Mucosa of gallbladder (tissue), 1 donor: ENCODE measurements around the gene FOXN1. TPM values are rescaled to one million over a fixed set of nuclear protein-coding genes. Genes with fewer than 3 reads are reported as not detected.
"Not testable (repeated sequence)": the region's sequence is repeated elsewhere in the genome, so short reads cannot be mapped to it uniquely, and the experiment has no call there.

ENCODE experiments used
- DNase-seq: peaks from one replicate; pipeline ENCODE4 v3.0.0-alpha.2; 2020; ENCODE audit warnings: low spot score
- total RNA-seq: library from RNA; stranded (reverse); gene quantifications from one replicate; pipeline ENCODE4 v1.2.1, GENCODE V29; 2021
- donor health status: DM: no; HTN: no; CAD: no.

FOXN1 gene
- total RNA-seq, 1 donor from 2014 or later = 0.06 TPM

DNA sequence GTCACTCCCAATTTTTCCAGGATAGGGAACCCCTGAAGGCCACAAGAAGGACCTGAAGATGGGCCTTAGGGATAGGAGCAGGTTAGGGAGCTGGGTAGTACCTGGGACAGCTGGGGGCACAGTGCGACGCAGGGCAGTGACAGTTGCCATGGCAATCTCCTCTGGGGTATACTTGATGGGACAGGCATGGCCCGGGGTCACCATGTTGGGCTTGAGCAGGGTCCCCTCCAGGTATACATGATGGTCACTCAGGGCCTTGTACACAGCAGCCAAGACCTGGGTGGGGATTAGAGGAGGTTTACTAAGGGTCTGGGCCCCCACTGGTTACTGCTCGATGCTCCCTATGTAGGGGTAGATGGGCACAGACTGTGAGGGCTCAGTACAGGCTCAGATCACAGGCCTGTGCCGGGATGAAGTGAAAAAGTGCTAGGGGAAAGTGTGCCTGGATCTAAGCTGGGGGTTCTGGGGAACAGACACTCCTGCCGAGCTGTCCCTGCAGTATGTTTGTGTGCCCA lies 67.9 kb downstream of the FOXN1 start:
- DNase-seq = no peak

DNA sequence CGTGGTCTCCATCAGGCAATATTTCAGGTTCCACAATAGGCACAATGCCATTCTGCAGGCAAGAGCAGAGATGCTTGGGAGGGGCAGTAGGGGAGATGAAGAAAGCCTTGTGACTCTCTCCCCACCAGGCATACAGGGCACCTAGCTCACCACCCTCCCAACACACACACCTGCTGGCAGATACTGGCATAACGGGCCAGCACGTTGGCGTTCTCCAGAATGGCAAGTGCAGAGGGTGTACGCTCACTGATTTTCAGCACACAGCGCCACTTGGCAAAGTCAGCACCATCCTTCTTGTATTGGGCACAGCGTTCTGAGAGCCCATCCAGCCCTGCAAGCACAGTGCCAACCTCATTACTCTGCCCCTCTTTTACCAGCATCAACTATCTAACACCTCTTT lies 68.4 kb downstream of the FOXN1 start:
- DNase-seq = no peak

DNA sequence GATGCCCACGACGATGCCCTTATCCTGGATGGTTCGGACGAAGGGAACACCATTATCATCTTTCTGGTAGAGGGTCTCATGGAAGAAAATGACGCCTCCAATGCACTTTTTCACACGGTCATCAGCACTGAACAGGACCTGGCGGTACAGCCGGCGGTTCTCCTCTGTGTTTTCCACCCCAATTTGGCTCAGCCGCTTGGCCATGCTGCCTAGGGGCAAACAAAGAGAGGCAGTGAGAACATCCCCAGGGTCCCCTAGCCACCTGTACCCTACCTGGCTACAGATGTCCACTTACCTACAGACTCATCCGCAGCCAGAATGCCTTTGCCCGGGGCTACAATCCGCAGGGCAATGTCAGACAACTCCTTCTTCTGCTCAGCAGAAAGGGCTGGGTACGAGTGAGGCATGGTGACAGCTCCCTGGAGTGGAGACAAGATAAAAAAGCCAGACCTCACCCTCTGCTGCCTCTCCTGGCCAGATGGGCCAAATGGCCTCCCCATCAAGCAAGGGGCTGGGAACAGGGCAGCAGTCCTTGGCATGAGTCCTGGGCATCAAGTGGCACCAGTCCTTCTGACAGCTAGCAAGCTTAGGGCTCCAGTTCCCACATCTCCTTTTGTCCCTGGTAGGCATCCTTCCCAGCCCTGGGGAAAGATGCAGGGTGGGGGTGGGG lies 69.1 kb downstream of the FOXN1 start:
- DNase-seq = no peak

DNA sequence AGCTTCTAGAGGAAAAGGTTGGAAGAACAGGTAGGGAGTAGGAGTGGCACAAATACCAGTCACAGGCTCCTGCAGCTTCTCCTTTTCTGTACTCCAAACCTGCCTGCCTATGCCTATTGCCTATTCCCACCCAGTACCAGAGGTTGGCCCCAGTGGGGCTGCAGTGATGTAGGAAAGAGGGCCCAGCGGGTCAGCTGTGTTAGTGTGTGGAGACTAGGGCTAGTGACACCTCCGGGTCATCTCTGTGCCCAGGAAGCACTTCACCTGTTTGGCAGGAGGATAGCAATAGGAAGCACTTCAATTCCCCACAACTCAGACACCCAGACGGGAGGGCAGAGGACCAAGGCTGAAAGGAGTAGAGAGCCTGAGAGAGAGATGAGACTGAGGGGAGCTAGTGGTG lies 69.9 kb downstream of the FOXN1 start:
- DNase-seq = not testable (repeated sequence)

DNA sequence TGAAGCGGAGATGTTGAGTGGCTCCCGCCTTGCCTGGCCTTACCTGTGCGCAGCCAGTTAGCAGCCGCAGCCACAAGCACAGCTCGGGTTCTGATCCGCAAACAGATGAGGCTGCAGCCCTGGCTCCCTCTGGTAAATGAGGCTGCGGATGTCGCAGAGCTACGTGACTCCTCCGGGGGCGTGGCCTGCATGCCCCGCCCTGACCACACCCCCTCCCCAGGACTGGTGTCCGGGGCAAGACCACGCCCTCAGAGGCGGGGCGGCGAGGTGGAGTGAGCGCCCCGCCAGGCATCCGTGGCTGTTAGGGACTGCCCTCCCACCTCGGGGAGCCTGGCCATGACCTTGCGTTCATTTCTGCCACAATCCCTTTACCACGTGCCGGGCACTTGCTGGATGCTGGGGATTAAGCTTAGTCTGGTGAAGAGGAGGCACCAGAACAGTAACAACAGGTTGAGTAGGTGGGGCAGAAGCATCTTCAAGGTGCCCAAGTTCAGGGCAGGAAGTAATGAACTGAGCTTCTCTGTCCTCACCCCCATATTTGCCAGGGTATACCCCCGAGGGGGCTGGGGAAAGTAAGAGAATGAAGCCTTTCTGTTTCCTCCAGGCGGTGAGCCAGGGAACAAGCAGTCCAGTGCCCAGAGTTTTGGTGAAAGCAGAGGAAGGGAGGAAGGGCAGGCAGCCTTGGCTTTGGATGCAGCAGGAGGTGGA lies 70.8 kb downstream of the FOXN1 start, which contains the start of gene ALDOC:
Gene ALDOC (minus strand): TSS at position 138 of the 708 bp plus-strand sequence. CDS start 1,363 bp downstream, outside the sequence.
- DNase-seq = peak; percentile 97

DNA sequence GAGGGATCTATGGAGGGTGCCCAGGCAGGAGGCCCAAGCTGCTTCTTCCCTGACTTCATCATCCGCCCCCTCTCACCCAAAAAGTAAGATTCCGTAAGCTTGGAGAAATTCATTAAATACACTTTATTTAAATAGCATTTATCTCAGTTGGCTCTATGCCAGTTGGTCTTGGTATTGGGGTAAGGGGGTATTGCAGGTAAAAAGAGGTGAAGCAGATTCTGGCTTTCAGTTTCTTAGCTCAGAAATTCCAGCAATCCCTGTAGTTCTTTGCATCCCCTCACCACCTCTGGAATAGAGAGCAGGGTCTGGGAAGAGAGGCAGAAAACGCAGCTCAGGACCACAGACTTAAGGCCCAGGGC lies 71.3 kb downstream of the FOXN1 start:
- no peak for DNase-seq

DNA sequence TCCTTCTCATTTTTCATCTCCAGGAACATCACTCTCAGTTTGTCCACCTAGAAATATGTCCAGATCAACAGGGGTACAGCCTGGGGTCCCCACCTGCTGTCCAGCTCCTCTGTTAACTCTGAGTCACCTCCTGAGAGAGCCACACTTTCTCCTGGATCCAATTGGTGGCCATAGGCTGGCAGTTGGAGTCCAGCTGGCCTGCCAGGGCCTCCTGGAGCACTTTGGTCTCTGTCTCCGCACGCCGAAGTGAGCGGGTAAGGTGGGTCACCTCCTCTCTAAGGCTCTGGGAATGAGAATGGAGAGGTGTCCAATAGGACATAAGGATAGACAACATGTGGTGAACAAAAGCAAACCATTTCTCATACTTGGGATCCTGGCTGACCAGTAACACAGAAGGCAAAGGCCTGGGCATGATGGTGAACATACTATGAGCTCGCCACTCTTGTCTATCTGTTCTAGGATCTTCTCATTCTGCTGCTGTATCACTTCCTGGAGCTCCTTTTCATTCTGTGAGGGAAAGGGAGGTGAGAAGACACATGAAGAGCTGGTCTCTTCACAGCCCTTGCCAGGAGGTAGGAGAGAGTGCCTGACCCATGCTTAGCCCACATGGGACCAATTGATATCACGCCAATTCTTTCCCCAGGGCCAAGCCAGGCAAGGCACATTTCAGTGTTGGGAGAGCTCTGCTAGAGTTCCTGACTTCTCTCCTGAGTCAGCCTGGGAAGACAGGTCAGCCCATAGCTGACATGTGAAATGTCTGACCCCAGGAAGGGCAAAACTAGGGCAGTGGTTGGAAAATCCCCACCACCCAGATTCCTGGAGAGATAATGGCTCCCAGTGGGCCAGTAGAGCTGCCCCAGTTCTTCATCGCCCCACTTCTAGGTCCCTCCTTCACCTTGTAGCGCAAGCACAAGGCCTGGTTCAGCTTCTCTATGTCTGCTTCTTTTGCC lies 72.4 kb downstream of the FOXN1 start:
- DNase-seq = no peak

DNA sequence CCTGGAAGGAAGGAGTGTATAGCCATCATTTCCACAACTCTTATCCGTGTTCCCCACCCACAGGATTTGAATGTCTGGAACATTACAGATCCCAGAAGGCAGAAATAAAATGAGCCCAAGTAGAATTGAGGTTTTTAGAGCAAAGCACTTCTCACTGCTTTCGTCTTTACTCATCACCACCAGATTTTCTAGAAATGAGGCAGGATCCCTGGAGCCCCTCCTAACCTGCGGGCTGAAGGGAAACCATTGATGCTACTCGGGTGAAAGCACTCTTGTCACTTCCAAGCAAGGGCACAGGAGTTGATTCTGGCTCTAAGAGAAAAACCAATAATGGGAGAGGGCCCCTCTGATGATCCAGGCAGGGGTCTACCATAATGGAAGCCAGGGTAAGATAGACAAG lies 73.4 kb downstream of the FOXN1 start:
- no peak for DNase-seq

DNA sequence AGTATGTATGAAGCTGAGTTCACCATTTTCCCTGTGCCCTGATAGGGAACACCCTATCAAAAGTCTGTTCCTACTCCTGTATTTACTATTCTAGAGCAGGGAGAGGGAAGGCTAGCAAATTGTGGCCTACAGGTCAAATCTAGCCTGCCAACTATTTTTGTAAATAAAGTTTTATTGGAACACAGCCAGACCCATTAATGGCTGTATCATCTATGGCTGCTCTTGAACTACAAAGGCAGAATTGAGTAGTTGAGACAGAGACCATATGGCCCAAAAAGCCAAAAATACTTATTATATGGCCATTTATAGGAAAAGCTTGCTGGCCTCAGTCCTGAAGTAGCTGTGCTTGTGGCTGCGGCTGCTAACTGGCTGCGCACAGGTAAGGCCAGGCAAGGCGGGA lies 74.8 kb downstream of the FOXN1 start:
- DNase-seq = no peak

DNA sequence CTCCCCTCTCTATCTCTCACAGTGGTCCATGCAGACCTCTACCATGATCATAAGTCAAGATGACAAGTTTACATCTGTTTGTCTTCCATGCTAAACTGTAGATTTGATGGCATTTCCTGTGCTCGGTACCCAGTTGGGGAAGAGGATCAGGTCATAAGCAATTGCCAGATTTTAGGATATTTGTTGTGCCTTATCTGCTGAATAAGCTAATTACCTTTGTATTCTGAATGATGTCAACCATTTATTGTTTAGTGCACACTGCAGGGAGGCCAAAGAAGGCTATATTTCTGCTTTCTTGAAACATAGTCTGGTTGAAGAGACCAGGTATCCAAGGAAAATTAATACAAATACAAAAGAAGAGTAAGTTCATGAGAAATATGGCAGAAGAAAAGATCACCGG lies 76.4 kb downstream of the FOXN1 start:
- no peak for DNase-seq

DNA sequence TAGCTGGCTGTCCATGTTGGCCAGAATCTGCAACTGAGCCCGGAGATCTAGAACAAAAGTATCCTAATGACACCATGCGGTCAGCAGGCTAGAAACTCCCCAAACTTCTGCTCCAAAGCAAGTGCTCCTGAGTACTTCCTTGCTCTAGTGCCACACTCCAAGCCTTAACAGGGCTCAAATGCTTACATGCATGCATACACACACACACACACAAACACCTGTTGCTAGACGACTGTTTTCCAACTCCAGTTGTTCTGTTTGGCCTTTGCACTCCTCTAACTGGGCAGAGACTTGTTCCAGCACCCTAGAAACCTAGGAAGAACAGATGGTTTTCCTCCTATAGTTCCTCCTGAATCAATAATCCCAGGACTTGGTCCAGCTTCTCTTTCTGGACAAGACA lies 78.3 kb downstream of the FOXN1 start:
- DNase-seq = no peak

DNA sequence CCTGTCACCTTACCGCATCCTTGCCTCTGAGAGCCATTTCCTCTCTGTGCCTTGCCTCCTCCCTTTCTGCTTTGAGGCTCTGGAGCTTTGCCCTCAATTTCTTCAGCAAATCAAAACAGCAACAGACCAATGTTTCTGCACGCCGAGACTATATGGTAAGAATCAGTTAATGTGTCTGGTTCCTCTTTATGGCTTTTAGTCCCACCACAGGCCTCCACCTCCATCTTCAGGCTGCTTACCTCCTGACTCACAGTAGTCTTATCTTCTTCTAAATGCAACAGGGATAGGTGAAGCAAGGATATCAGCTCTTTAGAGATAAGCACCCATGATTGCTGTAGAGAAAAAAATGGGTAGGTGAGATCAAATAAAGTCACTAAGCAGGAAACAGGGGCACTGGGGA lies 79.7 kb downstream of the FOXN1 start:
- no peak for DNase-seq

Other genes with a start within 250 kb of the FOXN1 start
- gene TMEM97, start 187.1 kb upstream of the FOXN1 start, total RNA-seq = 65.7 TPM
- 50.1 TPM for gene IFT20, start 170.9 kb upstream of the FOXN1 start, total RNA-seq
- 60.2 TPM for gene TNFAIP1, start 170.6 kb upstream of the FOXN1 start, total RNA-seq
- 88.8 TPM for gene POLDIP2, start 148.8 kb upstream of the FOXN1 start, total RNA-seq
- gene SEBOX, start 141.1 kb upstream of the FOXN1 start, total RNA-seq = not detected
- 424 TPM for gene VTN, start 136.0 kb upstream of the FOXN1 start, total RNA-seq
- 27.8 TPM for gene SARM1, start 134.7 kb upstream of the FOXN1 start, total RNA-seq
- gene SLC46A1, start 100.1 kb upstream of the FOXN1 start, total RNA-seq = 46.2 TPM
- 55.0 TPM for gene SLC13A2, start 32.7 kb upstream of the FOXN1 start, total RNA-seq
- gene UNC119, start 46.3 kb downstream of the FOXN1 start, total RNA-seq = 44.0 TPM
- 65.9 TPM for gene PIGS, start 65.2 kb downstream of the FOXN1 start, total RNA-seq
- 39.8 TPM for gene ALDOC, start 70.5 kb downstream of the FOXN1 start, total RNA-seq
- 6.4 TPM for gene SPAG5, start 92.7 kb downstream of the FOXN1 start, total RNA-seq
- gene RSKR, start 107.8 kb downstream of the FOXN1 start, total RNA-seq = 9.0 TPM
- gene BLTP2, start 138.8 kb downstream of the FOXN1 start, total RNA-seq = 161 TPM
- 73.4 TPM for gene SDF2, start 155.6 kb downstream of the FOXN1 start, total RNA-seq
- gene SUPT6H, start 155.9 kb downstream of the FOXN1 start, total RNA-seq = 59.8 TPM
- 4.5 TPM for gene PROCA1, start 205.5 kb downstream of the FOXN1 start, total RNA-seq
- gene RAB34, start 211.5 kb downstream of the FOXN1 start, total RNA-seq = 70.2 TPM
- gene RPL23A, start 213.6 kb downstream of the FOXN1 start, total RNA-seq = 1,157 TPM
- gene TLCD1, start 219.9 kb downstream of the FOXN1 start, total RNA-seq = 6.3 TPM
- 8.1 TPM for gene NEK8, start 222.4 kb downstream of the FOXN1 start, total RNA-seq
- 115 TPM for gene TRAF4, start 237.7 kb downstream of the FOXN1 start, total RNA-seq